SH-SY5Y (cell line): ENCODE measurements around the gene SPRR5.

Source experiments
- GATA2 ChIP-seq: IDR thresholded peaks from 2 replicates; pipeline ENCODE4 v1.6.1; 2011; ENCODE audit warnings: mild to moderate bottlenecking, low read depth, low read length
- GATA3 ChIP-seq: IDR thresholded peaks from 2 replicates; pipeline ENCODE4 v1.6.1; 2011; ENCODE audit warnings: low read depth, mild to moderate bottlenecking, low read length, moderate library complexity

DNA sequence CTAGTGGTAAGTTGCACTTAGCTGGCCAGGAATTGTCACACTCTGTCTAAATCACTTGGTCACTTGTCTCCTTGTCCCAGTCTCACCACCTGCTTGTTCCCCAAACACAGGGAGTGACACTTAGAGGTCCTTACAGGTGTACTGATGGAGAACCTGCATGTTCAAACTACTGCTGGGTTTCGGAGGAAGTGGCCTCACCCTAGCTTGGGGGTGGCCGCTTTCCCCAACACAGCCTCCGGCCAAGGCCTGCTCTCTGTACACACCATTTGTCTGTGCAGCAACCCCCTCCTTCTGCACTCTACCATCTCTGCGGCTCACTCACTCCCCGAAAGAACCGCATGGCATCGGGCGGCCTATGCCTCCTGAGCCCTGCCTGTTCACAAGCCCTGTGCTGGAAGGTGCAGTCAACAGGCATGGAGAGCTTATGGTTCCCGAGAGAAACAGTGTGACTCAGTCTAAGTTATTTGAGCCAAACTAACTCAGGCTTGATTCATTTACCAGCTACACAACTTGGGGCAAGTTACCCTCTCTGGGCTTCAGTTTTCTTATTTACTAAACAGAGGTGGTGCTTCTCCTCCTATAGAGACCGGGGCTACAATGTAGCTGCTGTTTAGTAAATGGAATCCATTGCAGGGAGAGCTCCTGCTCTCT lies 12.9 kb downstream of the SPRR5 start:
- no peak for TF ChIP-seq GATA2
- no peak for TF ChIP-seq GATA3
